ENCODE measurements around the gene PCNX4. TPM values are rescaled to one million over a fixed set of nuclear protein-coding genes. Genes with fewer than 3 reads are reported as not detected.

The PCNX4 gene
- total RNA-seq, 1 donor from 2014 or later, result 19.2 TPM

- ATAC-seq, result peak; percentile 76
These were observed 83.7 kb downstream of the PCNX4 start for GRCh38 chr14:60175255-60175902.

DNA sequence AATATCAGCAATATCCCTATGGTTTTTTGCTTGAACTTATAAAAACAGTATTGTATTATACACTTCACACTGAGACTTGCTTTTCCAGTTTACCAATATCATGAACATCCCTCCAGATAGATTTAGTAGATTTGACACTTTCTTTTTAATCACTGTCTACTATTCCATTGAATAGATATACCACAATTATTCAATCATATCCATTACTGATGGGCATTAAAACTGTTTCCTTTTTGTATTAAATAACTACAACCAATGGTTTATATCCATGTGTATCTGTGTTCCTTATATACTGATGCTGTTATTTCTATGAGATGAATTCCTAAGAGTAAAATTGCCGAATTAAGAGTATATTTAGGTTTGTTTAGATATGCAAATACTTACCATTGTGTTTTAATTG lies 86.4 kb downstream of the PCNX4 start:
- ATAC-seq, result no peak

GRCh38 chr14:60178820-60179219 lies 87.1 kb downstream of the PCNX4 start:
- ATAC-seq, result no peak

- peak; percentile 82 for ATAC-seq
These were observed 87.7 kb downstream of the PCNX4 start for GRCh38 chr14:60179431-60179869.

- no peak for ATAC-seq
These were observed 91.4 kb downstream of the PCNX4 start for GRCh38 chr14:60183138-60183537.

DNA sequence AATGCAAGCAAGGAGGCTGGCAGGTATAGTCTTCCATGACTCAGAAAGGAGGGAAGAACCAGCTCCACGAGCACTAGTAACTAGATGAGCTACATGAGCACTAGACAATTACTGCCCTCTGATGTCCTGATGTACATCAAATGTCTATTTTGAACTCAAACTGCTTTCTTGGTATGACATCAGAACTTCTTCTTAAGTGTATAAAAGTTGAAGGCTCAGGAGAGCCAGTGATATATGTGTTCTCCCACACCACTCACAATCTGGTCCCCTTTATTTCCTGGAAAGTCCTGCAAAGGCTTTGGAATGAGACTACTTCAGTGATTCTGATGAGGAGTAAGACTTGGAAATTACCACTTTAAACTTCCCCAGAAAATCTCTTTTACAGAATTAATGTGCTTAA lies 92.0 kb downstream of the PCNX4 start:
- ATAC-seq, result peak; percentile 50

DNA sequence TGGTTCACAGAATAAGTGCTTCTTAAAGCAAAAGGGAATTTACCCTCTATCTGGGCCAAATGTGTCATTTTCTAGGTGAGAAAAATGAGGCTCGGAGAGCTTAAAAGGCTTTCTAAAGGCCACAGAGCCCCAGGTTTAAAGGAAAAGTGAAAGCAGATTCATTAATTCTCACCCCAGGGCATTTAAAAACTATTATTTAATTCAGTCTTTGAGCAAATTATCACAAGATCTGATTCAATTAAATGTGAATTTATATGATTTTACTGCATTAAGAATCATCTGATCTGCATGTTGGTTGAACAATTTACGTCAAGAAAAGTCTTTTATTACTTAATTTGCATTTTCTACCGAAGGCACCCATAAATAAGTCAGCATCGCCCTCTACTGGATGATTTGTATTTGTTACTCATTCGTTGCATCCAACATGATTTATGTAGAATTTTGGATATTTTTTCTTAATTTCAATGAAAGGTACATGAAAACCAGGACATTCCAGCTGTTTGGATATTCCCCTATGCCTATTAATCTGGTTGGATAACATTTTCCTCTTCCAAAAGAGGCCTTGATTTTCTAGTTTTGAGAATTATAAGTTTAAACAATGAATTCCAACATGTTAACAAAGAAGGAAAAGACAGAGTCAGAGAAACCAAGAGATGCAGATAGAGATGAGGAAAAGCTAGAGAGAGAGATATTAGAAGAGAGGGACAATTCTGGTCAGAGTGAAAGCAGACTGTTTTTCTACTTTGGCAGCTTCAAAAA lies 92.6 kb downstream of the PCNX4 start:
- peak; percentile 48 for ATAC-seq

- ATAC-seq, result no peak
These were observed 93.3 kb downstream of the PCNX4 start for GRCh38 chr14:60184905-60185555.

GRCh38 chr14:60188115-60188514 lies 96.4 kb downstream of the PCNX4 start:
- ATAC-seq, result no peak

GRCh38 chr14:60188696-60189095 lies 97.0 kb downstream of the PCNX4 start:
- ATAC-seq, result no peak

- no peak for ATAC-seq
These were observed 98.5 kb downstream of the PCNX4 start for GRCh38 chr14:60189923-60190840.

DNA sequence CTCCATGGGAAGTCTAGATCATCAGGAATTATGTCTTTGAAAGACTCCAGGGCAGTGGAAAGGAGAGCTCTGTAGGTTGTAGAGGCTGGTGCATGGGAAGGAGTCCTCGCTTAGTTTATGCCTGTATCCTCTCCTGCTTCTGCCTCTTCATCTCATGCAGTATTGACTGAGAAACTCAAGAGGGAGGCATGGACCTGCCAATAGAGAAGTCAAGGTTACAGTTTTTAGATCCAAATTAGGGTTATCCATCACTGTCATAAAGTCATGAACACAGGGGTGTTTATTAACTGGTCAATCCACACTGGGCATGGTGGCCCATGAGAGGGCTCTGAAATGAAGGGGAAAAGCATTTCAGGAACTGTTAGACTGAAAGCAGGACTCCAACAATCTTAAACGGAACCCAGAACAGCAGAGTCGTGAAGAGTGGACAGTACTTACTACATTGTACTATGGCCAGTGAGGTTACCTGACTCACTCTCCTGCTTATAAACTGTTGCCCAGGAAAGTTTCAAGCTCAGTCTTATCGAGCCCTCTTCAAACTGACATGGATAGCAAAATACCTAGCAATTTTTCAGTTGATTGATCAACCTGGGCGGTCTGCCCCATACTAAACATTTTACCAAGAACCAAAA lies 103.6 kb downstream of the PCNX4 start:
- ATAC-seq, result no peak

GRCh38 chr14:60196291-60196690 lies 104.6 kb downstream of the PCNX4 start:
- no peak for ATAC-seq

DNA sequence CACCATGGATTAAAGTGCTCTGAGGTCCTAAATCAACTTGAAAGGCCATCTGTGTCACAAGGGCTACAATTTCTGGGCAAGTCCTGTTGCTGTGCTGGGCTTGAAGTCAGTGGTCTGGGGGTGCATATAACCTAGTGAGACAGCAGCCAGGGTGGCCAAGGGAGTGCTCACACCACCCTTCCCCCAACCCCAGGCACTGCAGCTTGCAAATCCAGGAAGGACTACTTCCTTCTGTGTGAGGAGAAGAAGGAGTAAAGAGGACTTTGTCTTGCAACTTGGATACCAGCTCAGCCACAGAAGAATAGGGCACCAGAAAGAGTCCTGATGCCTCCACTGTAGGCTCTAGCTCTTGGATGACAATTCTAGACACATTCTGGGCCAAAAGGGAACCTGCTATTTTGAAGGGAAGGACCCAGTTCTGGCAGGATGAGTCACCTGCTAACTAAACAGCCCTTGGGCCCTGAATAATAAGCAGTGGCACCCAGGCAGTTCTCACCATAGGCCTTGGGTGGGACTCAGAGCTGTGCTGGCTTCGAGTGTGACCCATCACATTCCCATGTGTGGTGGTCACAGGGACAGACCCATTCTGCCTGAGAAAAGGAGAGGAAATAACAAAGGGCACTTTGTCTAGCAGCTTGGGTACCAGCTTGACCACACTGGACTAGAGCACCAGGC lies 106.0 kb downstream of the PCNX4 start:
- peak; percentile 17 for ATAC-seq

- ATAC-seq, result no peak
These were observed 107.6 kb downstream of the PCNX4 start for GRCh38 chr14:60199321-60199720.

GRCh38 chr14:60204104-60204842 lies 112.5 kb downstream of the PCNX4 start:
- no peak for ATAC-seq

DNA sequence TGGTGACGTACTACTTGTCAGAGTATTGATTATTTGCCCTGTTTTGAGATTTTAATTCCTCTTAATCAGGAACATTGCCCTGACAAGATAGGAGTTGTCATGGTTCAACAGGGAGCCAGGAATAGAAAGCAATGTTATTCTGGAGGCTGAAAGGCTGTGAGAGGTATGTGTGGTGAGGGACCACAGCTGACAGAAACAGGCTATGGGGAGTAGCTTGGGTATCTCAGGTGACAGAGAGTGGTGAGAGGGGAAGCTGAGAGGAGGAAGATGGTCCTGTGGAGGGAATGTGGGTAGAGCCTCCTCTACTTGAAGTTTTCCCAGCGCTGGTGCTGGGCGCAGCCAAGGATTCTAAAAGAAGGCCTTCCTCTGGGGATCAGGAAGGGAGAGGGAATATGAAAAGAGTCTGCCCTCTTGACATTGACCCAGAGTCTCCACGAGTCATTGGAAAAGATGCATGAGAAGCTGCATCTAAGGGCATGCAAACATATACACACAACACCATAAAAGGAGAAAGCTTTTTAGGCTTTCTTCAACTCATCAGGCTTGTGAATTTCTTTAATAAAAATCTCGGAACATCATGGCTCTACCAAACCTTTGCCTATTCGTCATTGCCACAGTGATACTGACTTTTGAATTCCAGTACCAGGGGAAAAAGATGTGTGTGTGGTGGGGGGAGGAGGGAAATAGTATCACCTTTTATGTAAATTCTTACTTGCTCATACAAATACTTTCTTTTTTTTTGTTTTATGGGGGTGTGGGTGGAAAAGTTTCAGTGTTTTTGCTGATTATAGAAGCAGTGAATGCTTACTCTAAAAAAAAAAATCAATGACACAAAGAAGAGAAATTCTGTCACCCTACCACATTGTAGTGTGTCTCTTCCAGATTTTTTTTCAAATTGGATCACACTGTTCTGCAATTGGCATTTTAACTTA lies 113.4 kb downstream of the PCNX4 start:
- no peak for ATAC-seq

GRCh38 chr14:60206249-60206670 lies 114.5 kb downstream of the PCNX4 start:
- no peak for ATAC-seq

GRCh38 chr14:60206837-60207533 lies 115.3 kb downstream of the PCNX4 start:
- ATAC-seq, result no peak
